Parathyroid adenoma (tissue), 2 donors: Measurements from ENCODE around the gene ZC3H7B.

ENCODE experiments used
- H2AFZ ChIP-seq: fragments of 300-600 bp; sonication (generic); one replicate; pipeline ENCODE4 v1.7.0; 2017; ENCODE audit warnings: antibody characterized with exemption, mild to moderate bottlenecking
- H3K27ac ChIP-seq: fragments of 300-600 bp; sonication (generic); one replicate; pipeline ENCODE4 v1.7.0; 2017
- H3K27me3 ChIP-seq: fragments of 300-600 bp; sonication (generic); one replicate; pipeline ENCODE4 v1.7.0; 2017; ENCODE audit warnings: low read length; ENCODE audit not compliant: control insufficient read depth, insufficient read depth
- H3K36me3 ChIP-seq: fragments of 300-600 bp; sonication (generic); one replicate; pipeline ENCODE4 v1.7.0; 2017; ENCODE audit warnings: low read length; ENCODE audit not compliant: control insufficient read depth, insufficient read depth
- H3K4me1 ChIP-seq: fragments of 300-600 bp; sonication (generic); one replicate; pipeline ENCODE4 v1.7.0; 2017; ENCODE audit warnings: control low read depth
- H3K4me2 ChIP-seq: fragments of 300-600 bp; sonication (generic); one replicate; pipeline ENCODE4 v1.7.0; 2017; ENCODE audit warnings: low read length
- H3K4me3 ChIP-seq: fragments of 300-600 bp; sonication (generic); one replicate; pipeline ENCODE4 v1.7.0; 2017; ENCODE audit warnings: low read depth, low read length
- H3K79me2 ChIP-seq: fragments of 300-600 bp; sonication (generic); one replicate; pipeline ENCODE4 v1.7.0; 2017; ENCODE audit warnings: control low read depth
- H3K9ac ChIP-seq: fragments of 300-600 bp; sonication (generic); one replicate; pipeline ENCODE4 v1.7.0; 2017; ENCODE audit warnings: mild to moderate bottlenecking
- H3K9me3 ChIP-seq: fragments of 300-600 bp; sonication (generic); one replicate; pipeline ENCODE4 v1.7.0; 2017; ENCODE audit warnings: low read length; ENCODE audit not compliant: control insufficient read depth
- TF ChIP-seq, protein P1 (sequence below): fragments of 300-600 bp; sonication (generic); IDR thresholded peaks from one replicate; pipeline ENCODE4 v1.7.0; 2017; ENCODE audit warnings: antibody characterized with exemption, mild to moderate bottlenecking
- donor health status: primary hyperparathyroidism.

The ZC3H7B gene

GRCh38 chr22:41285820-41286638, 15.3 kb upstream of the ZC3H7B start, which contains the start of gene RANGAP1:
RANGAP1 (minus strand) TSS chr22:41286187; CDS start chr22:41281044, 5,143 bp downstream.
- H3K4me2 ChIP-seq = peak within 1 kb of the TSS; percentile 90
- H3K27ac ChIP-seq = peak within 1 kb of the TSS; percentile 85
- no peaks in the 10 kb centered on the region for H3K36me3 ChIP-seq
- H3K4me3 ChIP-seq = peak within 1 kb of the TSS; percentile 89
- no peaks in the 10 kb centered on the region for H3K27me3 ChIP-seq
- TF ChIP-seq, protein P1, sequence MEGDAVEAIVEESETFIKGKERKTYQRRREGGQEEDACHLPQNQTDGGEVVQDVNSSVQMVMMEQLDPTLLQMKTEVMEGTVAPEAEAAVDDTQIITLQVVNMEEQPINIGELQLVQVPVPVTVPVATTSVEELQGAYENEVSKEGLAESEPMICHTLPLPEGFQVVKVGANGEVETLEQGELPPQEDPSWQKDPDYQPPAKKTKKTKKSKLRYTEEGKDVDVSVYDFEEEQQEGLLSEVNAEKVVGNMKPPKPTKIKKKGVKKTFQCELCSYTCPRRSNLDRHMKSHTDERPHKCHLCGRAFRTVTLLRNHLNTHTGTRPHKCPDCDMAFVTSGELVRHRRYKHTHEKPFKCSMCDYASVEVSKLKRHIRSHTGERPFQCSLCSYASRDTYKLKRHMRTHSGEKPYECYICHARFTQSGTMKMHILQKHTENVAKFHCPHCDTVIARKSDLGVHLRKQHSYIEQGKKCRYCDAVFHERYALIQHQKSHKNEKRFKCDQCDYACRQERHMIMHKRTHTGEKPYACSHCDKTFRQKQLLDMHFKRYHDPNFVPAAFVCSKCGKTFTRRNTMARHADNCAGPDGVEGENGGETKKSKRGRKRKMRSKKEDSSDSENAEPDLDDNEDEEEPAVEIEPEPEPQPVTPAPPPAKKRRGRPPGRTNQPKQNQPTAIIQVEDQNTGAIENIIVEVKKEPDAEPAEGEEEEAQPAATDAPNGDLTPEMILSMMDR = peak; percentile 25
- no peaks in the 10 kb centered on the region for H3K4me1 ChIP-seq
- no peaks in the 10 kb centered on the region for H3K9me3 ChIP-seq
- H2AFZ ChIP-seq = peak within 1 kb of the TSS; percentile 87
- no peaks in the 10 kb centered on the region for H3K79me2 ChIP-seq
- no peak within 1 kb of the TSS for H3K9ac ChIP-seq

DNA sequence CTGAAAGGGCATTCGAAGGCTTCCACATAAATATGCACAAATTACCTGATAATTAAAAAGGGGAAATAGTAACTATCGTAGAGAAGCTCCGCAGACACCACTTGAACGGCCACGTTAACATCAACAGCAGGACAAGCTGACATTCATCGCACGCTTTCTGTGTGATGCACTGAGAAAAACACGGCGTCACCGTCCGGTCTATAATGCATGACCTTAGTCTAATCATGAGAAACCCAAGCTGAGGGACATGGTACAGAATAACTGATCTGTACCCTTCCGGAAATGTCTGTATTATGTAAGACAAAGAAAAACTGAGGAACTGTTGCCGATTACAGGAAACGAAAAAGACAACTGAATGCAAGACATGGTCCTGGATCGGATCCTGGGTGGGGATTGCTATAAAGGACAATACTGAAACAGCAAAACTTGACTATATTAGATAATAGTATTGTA, 14.7 kb upstream of the ZC3H7B start:
- peak overlapping the region; percentile 87 for H2AFZ ChIP-seq
- TF ChIP-seq, protein P1 = no peak
- H3K4me2 ChIP-seq = peak overlapping the region; percentile 90
- H3K27me3 ChIP-seq = no peaks in the 10 kb centered on the region
- H3K4me3 ChIP-seq = peak overlapping the region; percentile 89
- peak overlapping the region; percentile 85 for H3K27ac ChIP-seq
- H3K36me3 ChIP-seq = no peaks in the 10 kb centered on the region
- no peaks in the 10 kb centered on the region for H3K79me2 ChIP-seq
- no peaks in the 10 kb centered on the region for H3K4me1 ChIP-seq
- H3K9me3 ChIP-seq = no peaks in the 10 kb centered on the region
- H3K9ac ChIP-seq = no peak overlapping the region

- Histone ChIP-seq H3K4me1 (no peaks in the 10 kb centered on the region), H3K4me3 (no peak overlapping the region), H3K4me2 (no peak overlapping the region), H2AFZ (no peak overlapping the region), H3K9ac (no peak overlapping the region), H3K27me3 (no peaks in the 10 kb centered on the region), H3K9me3 (no peaks in the 10 kb centered on the region), H3K27ac (peak overlapping the region; percentile 71), H3K36me3 (no peaks in the 10 kb centered on the region), H3K79me2 (no peaks in the 10 kb centered on the region)
- TF ChIP-seq, protein P1 = no peak
Observed at GRCh38 chr22:41288245-41288946, 12.9 kb upstream of the ZC3H7B start.

DNA sequence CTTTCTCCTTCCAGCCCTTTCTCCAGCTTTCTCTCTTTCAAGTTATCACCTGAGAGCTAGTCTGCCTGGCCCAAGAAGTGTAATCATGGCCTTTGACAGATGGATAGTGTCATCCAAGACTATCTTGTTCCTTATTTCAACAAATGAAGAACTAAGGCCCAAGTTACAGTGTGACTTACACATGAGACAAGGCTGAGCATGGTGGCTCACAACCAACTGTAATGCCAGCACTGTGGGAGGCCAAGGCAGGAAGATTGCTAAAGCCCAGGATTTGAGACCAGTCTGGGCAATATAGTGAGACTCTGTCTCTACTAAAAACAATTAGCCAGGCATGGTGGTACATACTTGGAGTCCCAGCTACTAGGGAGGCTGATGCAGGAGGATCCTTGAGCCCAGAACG, 11.7 kb upstream of the ZC3H7B start:
- Histone ChIP-seq H2AFZ (no peak overlapping the region), H3K27ac (no peak overlapping the region), H3K9me3 (no peaks in the 10 kb centered on the region)

More for the DNA sequence above, 11.7 kb upstream of the ZC3H7B start:
- Histone ChIP-seq H3K27me3 (no peaks in the 10 kb centered on the region), H3K9ac (no peak overlapping the region), H3K36me3 (no peaks in the 10 kb centered on the region), H3K4me3 (no peak overlapping the region), H3K4me2 (no peak overlapping the region), H3K79me2 (no peaks in the 10 kb centered on the region), H3K4me1 (no peaks in the 10 kb centered on the region)
- TF ChIP-seq, protein P1 = no peak
